GM18511 (cell line): ENCODE data around the gene SNRPA1.

Experiments used
- ATAC-seq: cut with Tn5 transposase; IDR thresholded peaks from one replicate; pipeline ENCODE4 v1.9.1; 2021; ENCODE audit warnings: mild to moderate bottlenecking, moderate library complexity; ENCODE audit not compliant: unreplicated experiment

SNRPA1 gene

GRCh38 chr15:101244036-101244781 is 50.8 kb downstream of the SNRPA1 start:
- no peak for ATAC-seq

- ATAC-seq: no peak
These were observed 51.6 kb downstream of the SNRPA1 start for GRCh38 chr15:101243420-101243819.

- no peak for ATAC-seq
These were observed 52.1 kb downstream of the SNRPA1 start for GRCh38 chr15:101242999-101243336.

GRCh38 chr15:101242160-101242998 is 52.7 kb downstream of the SNRPA1 start:
- peak; percentile 76 for ATAC-seq

- ATAC-seq: no peak
These were observed 54.7 kb downstream of the SNRPA1 start for GRCh38 chr15:101240358-101240757.

- no peak for ATAC-seq
These were observed 55.3 kb downstream of the SNRPA1 start for GRCh38 chr15:101239724-101240136.

GRCh38 chr15:101237251-101237650 is 57.8 kb downstream of the SNRPA1 start:
- no peak for ATAC-seq

- ATAC-seq: no peak
These were observed 61.3 kb downstream of the SNRPA1 start for GRCh38 chr15:101233651-101234280.

- no peak for ATAC-seq
These were observed 62.4 kb downstream of the SNRPA1 start for GRCh38 chr15:101232677-101233076.
